K562 (cell line): Measurements from ENCODE around the gene DDC. TPM values are rescaled to one million over a fixed set of nuclear protein-coding genes. Genes with fewer than 3 reads are reported as not detected.

Experiments used
- ASH1L ChIP-seq: fragments of 450-650 bp; IDR thresholded peaks from 2 replicates; pipeline ENCODE4 v1.6.1; 2018; ENCODE audit warnings: borderline replicate concordance, mild to moderate bottlenecking, low read depth; ENCODE audit not compliant: partially characterized antibody
- ATF2 ChIP-seq: sonication (generic); formaldehyde crosslinking; IDR thresholded peaks from 2 replicates; pipeline ENCODE4 v1.8.1; 2022; ENCODE audit warnings: missing genetic modification reagents
- BCL6 ChIP-seq: fragments of 250-450 bp; sonication (Bioruptor Pico); IDR thresholded peaks from 2 replicates; pipeline ENCODE4 v1.4.0; 2020
- CSDE1 ChIP-seq, 2 experiments: fragments of 450-650 bp; IDR thresholded peaks; 2 replicates each; pipeline ENCODE4 v1.6.1; 2016; ENCODE audit warnings: mild to moderate bottlenecking in 1 of 2
- DMBX1 ChIP-seq: fragments of 250-450 bp; sonication (Bioruptor Pico); IDR thresholded peaks from 2 replicates; pipeline ENCODE4 v1.8.0; 2022; ENCODE audit warnings: inconsistent platforms, mild to moderate bottlenecking, moderate library complexity, borderline replicate concordance
- FOXJ2 ChIP-seq: fragments of 200-800 bp; sonication (Bioruptor generic); IDR thresholded peaks from 2 replicates; pipeline ENCODE4 v1.6.1; 2016; ENCODE audit warnings: missing genetic modification characterization, missing compliant biosample characterization
- GABPB1 ChIP-seq: sonication (generic); formaldehyde crosslinking; IDR thresholded peaks from 2 replicates; pipeline ENCODE4 v1.8.0; 2022; ENCODE audit warnings: mild to moderate bottlenecking, missing genetic modification reagents
- MTA3 ChIP-seq: fragments of 450-650 bp; formaldehyde crosslinking; IDR thresholded peaks from 2 replicates; pipeline ENCODE4 v1.6.1; 2017; ENCODE audit warnings: mild to moderate bottlenecking, borderline replicate concordance
- NFRKB ChIP-seq: fragments of 450-650 bp; IDR thresholded peaks from 2 replicates; pipeline ENCODE4 v1.6.1; 2016; ENCODE audit warnings: low read depth
- NR3C1 ChIP-seq: sonication (generic); formaldehyde crosslinking; IDR thresholded peaks from 2 replicates; pipeline ENCODE4 v1.8.1; 2022; ENCODE audit warnings: missing genetic modification reagents
- POLR2AphosphoS2 ChIP-seq: IDR thresholded peaks from 2 replicates; pipeline ENCODE4 v1.6.1; 2012; ENCODE audit warnings: low read length, improper control_type of control experiment
- SIRT6 ChIP-seq: IDR thresholded peaks from one replicate; pipeline ENCODE4 v1.6.1; 2012; ENCODE audit warnings: low read depth, mild to moderate bottlenecking, control low read depth, inconsistent platforms, low read length, moderate library complexity
- SRSF3 ChIP-seq: fragments of 200-400 bp; formaldehyde crosslinking; IDR thresholded peaks from 2 replicates; pipeline ENCODE4 v1.6.1; 2016; ENCODE audit warnings: mild to moderate bottlenecking, low read length, moderate library complexity; ENCODE audit not compliant: insufficient read depth
- ZNF311 ChIP-seq: fragments of 250-450 bp; sonication (Bioruptor Pico); IDR thresholded peaks from 2 replicates; pipeline ENCODE4 v1.4.0; 2020; ENCODE audit warnings: mild to moderate bottlenecking, moderate library complexity
- ZNF318 ChIP-seq, 2 experiments: fragments of 450-650 bp; IDR thresholded peaks; 2 replicates each; pipeline ENCODE4 v1.6.1; 2016; ENCODE audit warnings: mild to moderate bottlenecking in 2 of 2, borderline replicate concordance in 1 of 2, low read depth in 1 of 2, moderate library complexity in 1 of 2
- ZNF707 ChIP-seq: fragments of 250-450 bp; sonication (Bioruptor Pico); conservative IDR thresholded peaks from 2 replicates; pipeline ENCODE4 v1.8.0; 2022; ENCODE audit warnings: inconsistent platforms, mild to moderate bottlenecking, moderate library complexity
- ZNF740 ChIP-seq, 3 experiments: fragments of 200-800 bp in 1 of 3; sonication (Bioruptor generic) in 1 of 3; sonication (generic) in 1 of 3; formaldehyde crosslinking in 1 of 3; IDR thresholded peaks; 2 replicates each; pipeline versions ENCODE4 v1.6.1 to v1.8.0; 2016 to 2022; ENCODE audit warnings: mild to moderate bottlenecking in 2 of 3, missing compliant biosample characterization in 2 of 3, missing genetic modification characterization in 2 of 3, missing genetic modification reagents in 1 of 3
- ZNF79 ChIP-seq: fragments of 250-450 bp; sonication (Bioruptor Pico); IDR thresholded peaks from 2 replicates; pipeline ENCODE4 v1.4.0; 2020; ENCODE audit warnings: low read depth, mild to moderate bottlenecking, moderate library complexity
- polyA plus RNA-seq, 8 experiments: library from polyadenylated mRNA; depleted of rRNA in 4 of 8; stranded (reverse) in 5 of 8; unstranded in 3 of 8; fragments of >200 nt; fragmentation: Nextera tagmentation in 2 of 8; fragmentation: Illumina TruSeq in 1 of 8; extraction: Ambion mirVana in 2 of 8; extraction: Trizol in 1 of 8; gene quantifications; 2 replicates each; pipeline versions ENCODE4 v1.2.1 to v1.2.3, GENCODE V29; 2011 to 2014; ENCODE audit warnings: inconsistent platforms in 1 of 8, missing spikeins in 1 of 8
- total RNA-seq, 7 experiments: library from RNA; depleted of rRNA in 6 of 7; stranded (reverse); fragments of >200 nt in 6 of 7; fragmentation: Illumina TruSeq in 2 of 7; extraction: Trizol in 2 of 7; gene quantifications; 2 replicates each; pipeline versions ENCODE4 v1.2.1 to v1.2.3, GENCODE V29; 2011 to 2021; ENCODE audit warnings: low replicate concordance in 1 of 7

DDC gene
- total and polyA plus RNA-seq, 9 of the 15 experiments (the other 6 are each of a cell fraction or from before 2014, with no cell fraction given) = not detected

- TF ChIP-seq ZNF79 = no peak
- no peak for TF ChIP-seq ZNF740 (CRISPR knock-in tag; IDR thresholded peaks at IDR 0.05)
- no peak for TF ChIP-seq ZNF740 (tag; IDR thresholded peaks at IDR 0.05)
- TF ChIP-seq BCL6 (CRISPR knock-in tag) = no peak
- TF ChIP-seq ZNF707 = no peak
- no peak for TF ChIP-seq NR3C1 (CRISPR knock-in tag)
- TF ChIP-seq SRSF3 = no peak
- TF ChIP-seq ATF2 = no peak
- TF ChIP-seq ZNF311 (CRISPR knock-in tag) = no peak
- TF ChIP-seq CSDE1 (IDR thresholded peaks at IDR 0.05) = no peak; a peak in 1 of 4 replicates
- TF ChIP-seq DMBX1 = no peak
- TF ChIP-seq GABPB1 = no peak; the same call in 1 of the 2 replicates
- peak in 1 of 2 experiments; percentile 97; a peak in 2 of 4 replicates for TF ChIP-seq ZNF318 (IDR thresholded peaks at IDR 0.05; ENCODE audit: borderline replicate concordance in 1 of 2, low read depth in 1 of 2)
- peak; percentile 97 for TF ChIP-seq MTA3
- TF ChIP-seq SIRT6 = no peak
- TF ChIP-seq FOXJ2 = peak; percentile 97
- TF ChIP-seq POLR2AphosphoS2 = no peak
- TF ChIP-seq NFRKB = 0 out of 2 replicates have a peak, but pooled peaks have one; percentile 16
- no peak for TF ChIP-seq ASH1L
Measured at GRCh38 chr7:50534690-50535290, 30.4 kb downstream of the DDC start (continued).
